K562 (cell line): ENCODE measurements around the gene RAB31. TPM values are rescaled to one million over a fixed set of nuclear protein-coding genes. Genes with fewer than 3 reads are reported as not detected.

Experiments used
- ATF1 ChIP-seq, 2 experiments: fragments of 450-650 bp in 1 of 2; IDR thresholded peaks; 2 replicates each; pipeline ENCODE4 v1.6.1; 2016; ENCODE audit warnings: missing compliant biosample characterization in 1 of 2, missing genetic modification characterization in 1 of 2
- E2F3 ChIP-seq: fragments of 250-450 bp; sonication (Bioruptor Pico); IDR thresholded peaks from 2 replicates; pipeline ENCODE4 v1.4.0; 2020; ENCODE audit warnings: mild to moderate bottlenecking
- MAFG ChIP-seq: fragments of 450-650 bp; conservative IDR thresholded peaks from 2 replicates; pipeline ENCODE4 v1.6.1; 2016; ENCODE audit warnings: missing genetic modification characterization, missing compliant biosample characterization
- NR3C1 ChIP-seq: sonication (generic); formaldehyde crosslinking; IDR thresholded peaks from 2 replicates; pipeline ENCODE4 v1.8.1; 2022; ENCODE audit warnings: missing genetic modification reagents
- TAF9B ChIP-seq: fragments of 450-650 bp; IDR thresholded peaks from 2 replicates; pipeline ENCODE4 v1.6.1; 2018; ENCODE audit warnings: mild to moderate bottlenecking; ENCODE audit not compliant: partially characterized antibody
- polyA plus RNA-seq, 8 experiments: library from polyadenylated mRNA; depleted of rRNA in 4 of 8; stranded (reverse) in 5 of 8; unstranded in 3 of 8; fragments of >200 nt; fragmentation: Nextera tagmentation in 2 of 8; fragmentation: Illumina TruSeq in 1 of 8; extraction: Ambion mirVana in 2 of 8; extraction: Trizol in 1 of 8; gene quantifications; 2 replicates each; pipeline versions ENCODE4 v1.2.1 to v1.2.3, GENCODE V29; 2011 to 2014; ENCODE audit warnings: inconsistent platforms in 1 of 8, missing spikeins in 1 of 8
- total RNA-seq, 7 experiments: library from RNA; depleted of rRNA in 6 of 7; stranded (reverse); fragments of >200 nt in 6 of 7; fragmentation: Illumina TruSeq in 2 of 7; extraction: Trizol in 2 of 7; gene quantifications; 2 replicates each; pipeline versions ENCODE4 v1.2.1 to v1.2.3, GENCODE V29; 2011 to 2021; ENCODE audit warnings: low replicate concordance in 1 of 7
- TF ChIP-seq, protein P1 (sequence below): fragments of 200-800 bp; sonication (Bioruptor generic); IDR thresholded peaks from 2 replicates; pipeline ENCODE4 v1.6.1; 2016; ENCODE audit warnings: missing genetic modification characterization, missing compliant biosample characterization
- TF ChIP-seq, protein P2 (sequence below): fragments of 450-650 bp; IDR thresholded peaks from 2 replicates; pipeline ENCODE4 v1.7.0; 2016; ENCODE audit warnings: borderline replicate concordance
- TF ChIP-seq, protein P3 (sequence below): sonication (generic); formaldehyde crosslinking; IDR thresholded peaks from 2 replicates; pipeline ENCODE4 v1.8.1; 2023; ENCODE audit warnings: mild to moderate bottlenecking, missing genetic modification reagents

RAB31 gene
- total and polyA plus RNA-seq, 9 of the 15 experiments (the other 6 are each of a cell fraction or from before 2014, with no cell fraction given), result 20.7 to 70.4 (median 41.3) TPM

DNA sequence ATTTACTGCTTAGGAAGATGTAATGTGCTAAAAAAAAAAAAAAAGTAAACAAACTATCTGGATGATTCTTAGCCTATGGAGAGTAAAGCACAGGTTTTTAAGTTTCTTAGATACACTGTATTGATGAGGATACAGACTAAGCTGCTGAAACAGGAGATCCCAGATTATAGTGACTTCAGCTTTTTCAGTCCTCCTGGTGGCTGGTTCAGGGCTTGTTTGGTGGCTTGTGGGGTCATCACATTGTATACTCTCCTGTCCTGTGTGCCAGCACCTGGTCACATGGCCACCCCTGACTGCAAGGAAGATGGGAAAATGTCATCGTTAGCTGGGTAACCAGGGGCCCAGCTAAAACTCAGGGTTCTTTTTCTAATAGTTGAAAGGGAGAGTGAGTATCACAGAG, 31.4 kb downstream of the RAB31 start (continued):
- TF ChIP-seq, protein P1, sequence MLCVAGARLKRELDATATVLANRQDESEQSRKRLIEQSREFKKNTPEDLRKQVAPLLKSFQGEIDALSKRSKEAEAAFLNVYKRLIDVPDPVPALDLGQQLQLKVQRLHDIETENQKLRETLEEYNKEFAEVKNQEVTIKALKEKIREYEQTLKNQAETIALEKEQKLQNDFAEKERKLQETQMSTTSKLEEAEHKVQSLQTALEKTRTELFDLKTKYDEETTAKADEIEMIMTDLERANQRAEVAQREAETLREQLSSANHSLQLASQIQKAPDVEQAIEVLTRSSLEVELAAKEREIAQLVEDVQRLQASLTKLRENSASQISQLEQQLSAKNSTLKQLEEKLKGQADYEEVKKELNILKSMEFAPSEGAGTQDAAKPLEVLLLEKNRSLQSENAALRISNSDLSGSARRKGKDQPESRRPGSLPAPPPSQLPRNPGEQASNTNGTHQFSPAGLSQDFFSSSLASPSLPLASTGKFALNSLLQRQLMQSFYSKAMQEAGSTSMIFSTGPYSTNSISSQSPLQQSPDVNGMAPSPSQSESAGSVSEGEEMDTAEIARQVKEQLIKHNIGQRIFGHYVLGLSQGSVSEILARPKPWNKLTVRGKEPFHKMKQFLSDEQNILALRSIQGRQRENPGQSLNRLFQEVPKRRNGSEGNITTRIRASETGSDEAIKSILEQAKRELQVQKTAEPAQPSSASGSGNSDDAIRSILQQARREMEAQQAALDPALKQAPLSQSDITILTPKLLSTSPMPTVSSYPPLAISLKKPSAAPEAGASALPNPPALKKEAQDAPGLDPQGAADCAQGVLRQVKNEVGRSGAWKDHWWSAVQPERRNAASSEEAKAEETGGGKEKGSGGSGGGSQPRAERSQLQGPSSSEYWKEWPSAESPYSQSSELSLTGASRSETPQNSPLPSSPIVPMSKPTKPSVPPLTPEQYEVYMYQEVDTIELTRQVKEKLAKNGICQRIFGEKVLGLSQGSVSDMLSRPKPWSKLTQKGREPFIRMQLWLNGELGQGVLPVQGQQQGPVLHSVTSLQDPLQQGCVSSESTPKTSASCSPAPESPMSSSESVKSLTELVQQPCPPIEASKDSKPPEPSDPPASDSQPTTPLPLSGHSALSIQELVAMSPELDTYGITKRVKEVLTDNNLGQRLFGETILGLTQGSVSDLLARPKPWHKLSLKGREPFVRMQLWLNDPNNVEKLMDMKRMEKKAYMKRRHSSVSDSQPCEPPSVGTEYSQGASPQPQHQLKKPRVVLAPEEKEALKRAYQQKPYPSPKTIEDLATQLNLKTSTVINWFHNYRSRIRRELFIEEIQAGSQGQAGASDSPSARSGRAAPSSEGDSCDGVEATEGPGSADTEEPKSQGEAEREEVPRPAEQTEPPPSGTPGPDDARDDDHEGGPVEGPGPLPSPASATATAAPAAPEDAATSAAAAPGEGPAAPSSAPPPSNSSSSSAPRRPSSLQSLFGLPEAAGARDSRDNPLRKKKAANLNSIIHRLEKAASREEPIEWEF (CRISPR knock-in tag), result no peak
- TF ChIP-seq NR3C1 (CRISPR knock-in tag) (no peak), MAFG (tag) (no peak), ATF1 (CRISPR knock-in tag; IDR thresholded peaks at IDR 0.05) (no peak), ATF1 (tag; IDR thresholded peaks at IDR 0.05) (no peak), E2F3 (CRISPR knock-in tag) (no peak), TAF9B (no peak)
- TF ChIP-seq, protein P2, sequence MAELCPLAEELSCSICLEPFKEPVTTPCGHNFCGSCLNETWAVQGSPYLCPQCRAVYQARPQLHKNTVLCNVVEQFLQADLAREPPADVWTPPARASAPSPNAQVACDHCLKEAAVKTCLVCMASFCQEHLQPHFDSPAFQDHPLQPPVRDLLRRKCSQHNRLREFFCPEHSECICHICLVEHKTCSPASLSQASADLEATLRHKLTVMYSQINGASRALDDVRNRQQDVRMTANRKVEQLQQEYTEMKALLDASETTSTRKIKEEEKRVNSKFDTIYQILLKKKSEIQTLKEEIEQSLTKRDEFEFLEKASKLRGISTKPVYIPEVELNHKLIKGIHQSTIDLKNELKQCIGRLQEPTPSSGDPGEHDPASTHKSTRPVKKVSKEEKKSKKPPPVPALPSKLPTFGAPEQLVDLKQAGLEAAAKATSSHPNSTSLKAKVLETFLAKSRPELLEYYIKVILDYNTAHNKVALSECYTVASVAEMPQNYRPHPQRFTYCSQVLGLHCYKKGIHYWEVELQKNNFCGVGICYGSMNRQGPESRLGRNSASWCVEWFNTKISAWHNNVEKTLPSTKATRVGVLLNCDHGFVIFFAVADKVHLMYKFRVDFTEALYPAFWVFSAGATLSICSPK, result no peak
- TF ChIP-seq, protein P3, sequence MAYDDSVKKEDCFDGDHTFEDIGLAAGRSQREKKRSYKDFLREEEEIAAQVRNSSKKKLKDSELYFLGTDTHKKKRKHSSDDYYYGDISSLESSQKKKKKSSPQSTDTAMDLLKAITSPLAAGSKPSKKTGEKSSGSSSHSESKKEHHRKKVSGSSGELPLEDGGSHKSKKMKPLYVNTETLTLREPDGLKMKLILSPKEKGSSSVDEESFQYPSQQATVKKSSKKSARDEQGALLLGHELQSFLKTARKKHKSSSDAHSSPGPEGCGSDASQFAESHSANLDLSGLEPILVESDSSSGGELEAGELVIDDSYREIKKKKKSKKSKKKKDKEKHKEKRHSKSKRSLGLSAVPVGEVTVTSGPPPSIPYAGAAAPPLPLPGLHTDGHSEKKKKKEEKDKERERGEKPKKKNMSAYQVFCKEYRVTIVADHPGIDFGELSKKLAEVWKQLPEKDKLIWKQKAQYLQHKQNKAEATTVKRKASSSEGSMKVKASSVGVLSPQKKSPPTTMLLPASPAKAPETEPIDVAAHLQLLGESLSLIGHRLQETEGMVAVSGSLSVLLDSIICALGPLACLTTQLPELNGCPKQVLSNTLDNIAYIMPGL, result no peak
